ENCODE results near the gene HBE1.

DNA sequence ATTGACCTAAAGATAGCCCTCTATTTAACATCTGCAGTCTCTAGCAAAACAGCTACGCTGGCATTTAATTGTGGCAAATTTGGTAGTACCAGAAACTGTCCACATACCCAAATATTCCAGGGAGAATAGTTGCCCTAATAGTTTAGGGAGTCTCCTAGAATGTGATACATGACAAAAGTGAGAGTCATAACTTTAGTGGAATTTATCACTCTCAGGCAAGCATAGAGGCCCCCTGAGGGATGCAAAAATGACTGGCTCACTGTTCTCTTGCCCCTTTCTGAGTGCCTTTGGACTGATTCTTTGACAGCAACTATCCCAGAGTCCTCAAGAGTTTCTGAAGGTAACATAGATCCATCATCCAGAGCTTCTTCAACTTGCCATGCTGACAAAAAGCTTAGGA lies 34.3 kb upstream of the HBE1 start:
- TF ChIP-seq, protein P1, sequence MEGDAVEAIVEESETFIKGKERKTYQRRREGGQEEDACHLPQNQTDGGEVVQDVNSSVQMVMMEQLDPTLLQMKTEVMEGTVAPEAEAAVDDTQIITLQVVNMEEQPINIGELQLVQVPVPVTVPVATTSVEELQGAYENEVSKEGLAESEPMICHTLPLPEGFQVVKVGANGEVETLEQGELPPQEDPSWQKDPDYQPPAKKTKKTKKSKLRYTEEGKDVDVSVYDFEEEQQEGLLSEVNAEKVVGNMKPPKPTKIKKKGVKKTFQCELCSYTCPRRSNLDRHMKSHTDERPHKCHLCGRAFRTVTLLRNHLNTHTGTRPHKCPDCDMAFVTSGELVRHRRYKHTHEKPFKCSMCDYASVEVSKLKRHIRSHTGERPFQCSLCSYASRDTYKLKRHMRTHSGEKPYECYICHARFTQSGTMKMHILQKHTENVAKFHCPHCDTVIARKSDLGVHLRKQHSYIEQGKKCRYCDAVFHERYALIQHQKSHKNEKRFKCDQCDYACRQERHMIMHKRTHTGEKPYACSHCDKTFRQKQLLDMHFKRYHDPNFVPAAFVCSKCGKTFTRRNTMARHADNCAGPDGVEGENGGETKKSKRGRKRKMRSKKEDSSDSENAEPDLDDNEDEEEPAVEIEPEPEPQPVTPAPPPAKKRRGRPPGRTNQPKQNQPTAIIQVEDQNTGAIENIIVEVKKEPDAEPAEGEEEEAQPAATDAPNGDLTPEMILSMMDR (IDR thresholded peaks at IDR 0.05) = no peak
- no peak for TF ChIP-seq EZH2phosphoT487 (IDR thresholded peaks at IDR 0.05)
